Activated CD8-positive, alpha-beta memory T cell treated with anti-CD3 and anti-CD28 coated beads, Interleukin-2, amount 50 U/mL, for 48 hours (primary cell): ENCODE measurements around the gene IL1RN.

Experiments
- DNase-seq: peaks from one replicate; pipeline ENCODE4 v3.0.0-alpha.2; 2020

Gene IL1RN

DNA sequence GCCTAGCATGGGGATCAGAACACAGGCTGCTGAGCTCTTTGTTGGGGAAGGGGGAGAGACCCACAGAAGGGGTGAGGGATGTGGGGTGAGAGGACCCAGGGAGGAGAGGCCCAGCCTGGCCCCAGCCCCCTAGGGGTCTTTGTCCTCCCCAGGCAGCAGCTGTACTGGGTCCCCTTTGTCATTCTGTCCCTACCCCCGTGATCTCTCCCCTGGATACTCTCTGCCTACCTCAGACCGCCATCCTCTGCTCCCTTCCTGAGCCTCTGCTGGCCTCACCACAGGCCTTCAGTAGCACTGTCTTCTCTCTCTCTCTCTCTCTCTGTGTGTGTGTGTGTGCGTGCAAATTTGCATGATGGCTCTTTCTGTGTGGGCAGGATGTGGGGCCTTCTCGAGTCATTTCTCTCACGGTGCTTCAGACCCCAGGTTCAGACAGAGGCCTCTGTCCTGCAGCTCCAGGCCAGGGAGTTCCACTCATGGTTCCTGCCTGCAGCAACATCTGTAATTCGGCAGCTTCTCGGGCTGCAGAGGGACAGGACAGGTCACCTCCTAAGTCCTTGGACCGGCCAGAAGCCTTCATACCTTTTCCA lies 47.7 kb downstream of the IL1RN start:
- DNase-seq: peak; percentile 79

DNA sequence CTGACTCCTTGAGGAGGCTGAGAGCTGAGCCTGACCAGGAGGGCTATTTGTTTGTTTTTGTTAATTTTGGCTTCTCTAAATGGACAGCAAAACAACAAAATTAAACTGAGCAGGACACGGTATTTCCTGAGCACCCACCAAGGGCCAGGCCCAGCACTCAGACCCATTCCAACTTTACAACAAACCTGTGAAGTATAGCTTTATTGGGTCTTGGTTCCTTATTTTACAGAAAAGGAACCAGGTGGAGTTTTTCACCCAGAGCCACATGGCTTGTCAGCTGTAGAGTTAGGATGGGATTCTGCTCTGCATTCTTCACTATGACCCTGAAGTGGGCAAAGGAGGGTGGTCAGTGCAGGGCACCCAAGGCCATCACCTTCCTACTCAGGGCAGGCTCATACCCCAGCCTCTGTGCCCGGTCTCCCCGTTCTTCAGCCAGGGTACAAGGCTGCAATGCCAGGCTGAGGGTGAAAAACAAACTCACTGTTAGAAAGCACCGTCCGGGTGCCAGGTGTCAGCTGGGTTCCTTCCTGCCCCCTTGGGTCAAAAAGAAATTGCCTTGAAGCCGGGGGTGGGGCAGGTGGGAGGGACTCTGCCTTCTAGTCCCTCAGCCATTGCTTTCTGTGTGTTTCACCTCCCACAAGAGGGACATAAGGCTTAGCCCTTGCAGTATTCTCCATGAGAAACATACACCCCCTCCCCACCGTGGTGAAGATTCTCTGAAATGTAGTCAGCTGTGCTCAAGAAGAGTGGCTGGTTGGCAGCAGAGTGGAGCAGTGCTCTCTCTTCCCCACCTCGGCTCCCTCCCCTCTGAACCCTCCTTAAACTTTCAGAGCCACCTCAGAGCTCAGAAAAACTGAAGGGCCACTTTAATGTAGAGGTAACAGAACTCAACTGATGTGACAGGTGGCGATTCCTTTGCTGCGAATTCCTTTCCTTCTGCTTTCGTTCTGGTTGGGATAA lies 48.6 kb downstream of the IL1RN start:
- no peak for DNase-seq

GRCh38 chr2:113176696-113177355 lies 49.4 kb downstream of the IL1RN start:
- no peak for DNase-seq

DNA sequence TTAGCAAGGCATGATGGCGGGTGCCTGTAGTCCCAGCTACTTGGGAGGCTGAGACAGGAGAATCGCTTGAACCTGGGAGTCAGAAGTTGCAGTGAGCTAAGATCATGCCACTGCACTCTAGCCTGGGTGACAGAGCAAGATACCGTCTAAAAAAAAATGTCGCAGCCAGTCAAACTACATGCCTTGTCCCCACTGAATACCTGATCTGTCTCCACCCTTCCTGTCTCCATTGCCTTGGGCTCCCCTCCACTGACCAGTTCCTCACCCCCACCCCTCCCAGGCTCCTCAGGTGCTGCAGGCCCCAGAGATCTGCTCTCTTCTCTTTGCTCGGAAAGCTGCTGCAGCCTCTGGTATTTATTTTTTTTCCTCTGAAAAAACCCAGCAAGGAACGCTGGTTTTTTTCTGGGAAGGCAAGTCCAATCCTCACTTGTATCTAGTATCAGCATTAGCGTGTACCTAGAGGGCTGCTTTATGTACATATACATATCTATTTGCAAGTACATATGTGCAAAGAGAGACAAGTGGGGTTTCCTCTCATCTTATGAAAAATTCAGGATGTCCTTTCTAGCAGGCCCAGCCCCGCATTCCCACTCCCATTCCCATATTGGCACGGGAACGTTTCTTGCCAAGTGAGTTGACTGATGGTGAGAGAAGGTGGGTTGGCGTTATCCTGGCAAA lies 50.8 kb downstream of the IL1RN start:
- DNase-seq: no peak

GRCh38 chr2:113178891-113179290 lies 51.5 kb downstream of the IL1RN start:
- DNase-seq: no peak

- DNase-seq: no peak
These were observed 52.1 kb downstream of the IL1RN start for GRCh38 chr2:113179446-113180045.

- no peak for DNase-seq
These were observed 52.9 kb downstream of the IL1RN start for GRCh38 chr2:113180131-113180946.

GRCh38 chr2:113181258-113182051 lies 54.1 kb downstream of the IL1RN start:
- DNase-seq: no peak

- no peak for DNase-seq
These were observed 55.3 kb downstream of the IL1RN start for GRCh38 chr2:113182471-113183260.

- DNase-seq: no peak
These were observed 55.9 kb downstream of the IL1RN start for GRCh38 chr2:113183264-113183663.
